Measurements from ENCODE around the gene DUSP1.
"Not testable (repeated sequence)": the region's sequence is repeated elsewhere in the genome, so short reads cannot be mapped to it uniquely, and the experiment has no call there.

Gene DUSP1

GRCh38 chr5:172770675-172771438, at the start of gene DUSP1:
Gene DUSP1, minus strand, starts transcription at chr5:172771195. Its CDS starts 243 bp downstream, at chr5:172770952.
- peak; percentile 97 for DNase-seq

- peak; percentile 24 for DNase-seq
Measured at GRCh38 chr5:172820046-172820767, 49.2 kb upstream of the DUSP1 start.

- DNase-seq = no peak
Measured at GRCh38 chr5:172819569-172819968, 48.6 kb upstream of the DUSP1 start.

GRCh38 chr5:172818081-172818480, 47.1 kb upstream of the DUSP1 start:
- DNase-seq = no peak

GRCh38 chr5:172817664-172818063, 46.7 kb upstream of the DUSP1 start:
- DNase-seq = no peak

GRCh38 chr5:172816925-172817562, 46.0 kb upstream of the DUSP1 start:
- no peak for DNase-seq

GRCh38 chr5:172815631-172816030, 44.6 kb upstream of the DUSP1 start:
- no peak for DNase-seq

- not testable (repeated sequence) for DNase-seq
Measured at GRCh38 chr5:172810996-172811395, 40.0 kb upstream of the DUSP1 start.

- no peak for DNase-seq
Measured at GRCh38 chr5:172809774-172810173, 38.8 kb upstream of the DUSP1 start.

GRCh38 chr5:172807766-172808311, 36.8 kb upstream of the DUSP1 start:
- DNase-seq = no peak

- DNase-seq = peak; percentile 90
Measured at GRCh38 chr5:172806897-172807672, 36.1 kb upstream of the DUSP1 start.

GRCh38 chr5:172805736-172806255, 34.8 kb upstream of the DUSP1 start:
- DNase-seq = no peak

GRCh38 chr5:172805018-172805683, 34.2 kb upstream of the DUSP1 start:
- no peak for DNase-seq

GRCh38 chr5:172802567-172803176, 31.7 kb upstream of the DUSP1 start:
- DNase-seq = no peak

GRCh38 chr5:172802112-172802511, 31.1 kb upstream of the DUSP1 start:
- DNase-seq = no peak

GRCh38 chr5:172801179-172801671, 30.2 kb upstream of the DUSP1 start:
- no peak for DNase-seq

- DNase-seq = no peak
Measured at GRCh38 chr5:172800088-172800551, 29.1 kb upstream of the DUSP1 start.

- no peak for DNase-seq
Measured at GRCh38 chr5:172799416-172799815, 28.4 kb upstream of the DUSP1 start.

GRCh38 chr5:172798422-172799215, 27.6 kb upstream of the DUSP1 start:
- DNase-seq = no peak

GRCh38 chr5:172797771-172798191, 26.8 kb upstream of the DUSP1 start:
- no peak for DNase-seq

All from stimulated activated naive CD4-positive, alpha-beta T cell treated with Interleukin-2 at 50 U/mL for 16 hours (primary cell).